GM19455 (cell line): ENCODE results near the gene FNDC7.
A peak's percentile ranks its signal among the peaks of the same experiment; 100 is the strongest.
"Not testable (repeated sequence)": the region's sequence is repeated elsewhere in the genome, so short reads cannot be mapped to it uniquely, and the experiment has no call there.

ENCODE experiments used
- ATAC-seq: cut with Tn5 transposase; IDR thresholded peaks from one replicate; pipeline ENCODE4 v1.9.1; 2021; ENCODE audit not compliant: unreplicated experiment

Gene FNDC7

GRCh38 chr1:108734171-108734865, 21.6 kb downstream of the FNDC7 start:
- no peak for ATAC-seq

- no peak for ATAC-seq
Measured at GRCh38 chr1:108742253-108742652, 29.5 kb downstream of the FNDC7 start.

- ATAC-seq = no peak
Measured at GRCh38 chr1:108745980-108746381, 33.3 kb downstream of the FNDC7 start.

GRCh38 chr1:108746382-108747170, 33.9 kb downstream of the FNDC7 start, which contains the start of gene STXBP3:
Gene STXBP3, plus strand, starts transcription at chr1:108746674. Its CDS starts 64 bp downstream, at chr1:108746738.
- peak; percentile 89 for ATAC-seq

DNA sequence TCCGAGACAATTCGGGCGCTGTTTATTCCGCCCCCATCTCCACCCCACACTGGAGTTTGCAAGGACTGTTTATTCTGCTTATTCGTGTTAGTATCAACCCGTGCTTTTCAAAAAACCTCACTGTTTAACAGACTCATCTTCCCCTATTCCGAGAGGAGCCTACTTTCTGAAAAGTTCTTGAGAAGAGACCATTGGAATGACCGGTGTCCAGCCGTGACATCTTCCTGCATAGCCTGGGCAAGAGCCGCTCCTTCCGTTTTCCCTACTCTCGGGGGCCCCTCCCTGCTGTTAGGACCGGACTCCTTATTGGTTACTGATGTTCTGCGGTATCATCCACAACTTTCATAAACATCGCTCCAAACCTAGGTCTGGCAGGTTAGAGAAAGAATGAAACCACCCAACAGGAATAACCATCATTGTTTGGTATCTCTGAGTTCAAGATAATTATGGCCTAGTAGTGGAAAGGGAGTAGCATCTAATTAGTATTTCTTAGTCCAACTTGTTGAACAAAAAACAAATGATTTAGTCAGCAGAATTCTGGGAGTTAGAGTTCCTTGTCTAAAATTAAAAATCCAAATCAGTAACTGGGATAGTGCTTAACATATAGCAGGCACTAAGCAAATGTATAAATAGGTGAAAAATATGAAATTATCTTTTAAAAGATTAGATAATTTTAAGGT, 34.6 kb downstream of the FNDC7 start:
- peak; percentile 21 for ATAC-seq

DNA sequence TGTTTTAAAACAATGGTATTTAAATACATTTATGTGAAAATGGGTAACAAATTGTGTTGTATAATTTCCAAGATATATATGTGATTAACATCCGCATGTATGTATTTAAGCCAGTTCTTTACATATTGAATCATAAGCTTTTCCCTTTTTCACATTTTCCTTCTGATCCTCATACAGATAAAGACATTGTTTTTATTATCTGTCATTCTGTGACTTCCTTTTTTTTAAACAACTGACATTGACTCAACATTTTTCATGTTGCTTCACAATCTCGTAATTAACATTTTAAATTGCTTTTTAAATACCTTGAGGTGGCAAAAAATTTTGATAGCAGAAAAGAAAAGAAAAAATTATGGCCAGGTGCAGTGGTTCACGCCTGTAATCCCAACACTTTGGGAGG, 35.2 kb downstream of the FNDC7 start:
- no peak for ATAC-seq

DNA sequence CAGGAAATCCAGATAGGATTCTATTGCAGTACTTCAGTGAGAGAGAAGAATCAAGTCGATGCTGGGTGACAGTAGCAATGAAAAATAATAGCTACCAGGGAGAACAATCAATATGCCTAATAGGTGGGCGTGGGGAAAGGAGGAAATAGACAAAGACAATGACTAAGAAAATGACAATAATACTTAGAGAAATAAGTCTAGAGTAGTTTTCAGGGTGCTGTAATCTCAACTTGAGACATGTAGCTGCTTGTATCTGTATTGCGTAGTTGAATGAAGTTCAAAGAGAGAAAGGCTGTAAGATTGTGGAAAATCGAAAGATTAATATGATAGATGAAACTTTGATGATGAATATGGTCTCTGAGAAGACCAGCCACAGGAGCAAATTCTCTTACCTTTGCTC, 36.4 kb downstream of the FNDC7 start:
- no peak for ATAC-seq

GRCh38 chr1:108750476-108751181, 37.9 kb downstream of the FNDC7 start:
- ATAC-seq = no peak

DNA sequence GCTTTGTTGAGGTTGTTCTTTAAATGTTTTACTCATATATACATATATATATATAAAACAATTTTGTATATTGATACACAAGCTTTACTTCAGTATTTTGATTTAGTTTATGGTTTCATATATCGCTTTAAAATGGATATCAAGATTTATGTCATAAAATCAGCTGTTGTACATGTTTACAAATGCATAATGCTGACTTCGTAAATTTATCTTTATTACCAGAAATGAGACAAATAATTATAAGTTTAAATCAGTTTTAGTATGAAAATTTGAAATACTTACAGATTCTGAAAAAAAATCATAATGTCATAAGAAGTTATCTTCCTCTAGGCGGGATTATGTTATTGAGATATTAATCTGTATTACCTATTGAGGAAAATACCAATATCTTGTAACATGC, 40.7 kb downstream of the FNDC7 start:
- no peak for ATAC-seq

GRCh38 chr1:108758796-108759195, 46.1 kb downstream of the FNDC7 start:
- no peak for ATAC-seq

GRCh38 chr1:108767115-108767514, 54.4 kb downstream of the FNDC7 start:
- ATAC-seq = no peak

DNA sequence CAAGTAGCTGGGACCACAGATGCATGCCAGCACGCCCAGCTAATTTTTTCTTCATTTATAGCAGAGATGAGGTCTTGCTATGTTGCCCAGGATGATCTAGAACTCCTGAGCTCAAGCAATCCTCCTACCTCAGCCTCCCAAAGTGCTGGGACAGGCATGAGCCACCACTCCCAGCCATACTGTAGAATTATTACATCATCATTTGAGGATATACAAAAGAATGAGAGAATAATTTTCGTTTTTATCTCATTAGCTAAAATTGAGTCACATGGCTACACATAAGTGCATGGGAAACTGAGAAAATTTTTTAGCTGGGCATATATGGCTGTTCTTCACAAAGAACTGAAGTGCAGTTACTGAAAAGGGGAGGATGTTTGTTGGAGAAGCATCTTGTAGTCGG, 55.0 kb downstream of the FNDC7 start:
- no peak for ATAC-seq

DNA sequence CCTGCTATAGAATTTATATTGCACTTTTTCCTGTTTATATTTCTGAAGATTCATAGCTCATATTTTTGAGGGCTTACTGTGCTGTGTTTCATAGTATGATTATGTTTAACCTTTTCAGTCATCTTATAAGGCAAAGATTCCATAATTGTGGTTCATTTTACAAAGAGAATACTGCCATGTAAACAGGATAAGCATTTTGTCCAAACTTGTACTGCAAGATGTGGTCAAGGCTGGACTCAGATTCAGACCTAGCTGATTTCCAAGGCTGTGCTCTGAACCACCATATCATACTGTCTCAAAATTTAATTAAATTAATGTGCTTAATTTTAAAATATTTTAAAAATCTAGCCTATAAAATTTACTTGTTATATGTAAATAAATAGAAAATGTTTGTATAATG, 65.1 kb downstream of the FNDC7 start:
- no peak for ATAC-seq

DNA sequence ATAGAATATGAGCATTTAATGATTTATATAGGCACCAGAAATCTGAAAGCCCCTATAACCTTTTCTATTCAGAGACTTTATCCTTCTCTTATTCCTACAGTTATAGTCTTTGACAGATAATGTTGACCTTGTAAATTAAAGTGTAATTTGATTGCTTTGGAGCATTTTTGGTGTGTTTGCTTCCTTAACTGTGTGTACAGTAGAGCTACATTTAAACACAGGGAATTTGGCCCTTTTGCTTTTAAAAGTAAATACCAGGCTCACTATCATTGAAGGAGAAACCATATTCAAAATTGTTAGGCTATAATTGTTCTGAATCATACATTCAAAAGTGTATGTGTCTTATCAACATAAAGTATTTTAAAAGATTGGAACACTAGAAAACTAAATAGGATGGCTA, 66.7 kb downstream of the FNDC7 start:
- no peak for ATAC-seq

DNA sequence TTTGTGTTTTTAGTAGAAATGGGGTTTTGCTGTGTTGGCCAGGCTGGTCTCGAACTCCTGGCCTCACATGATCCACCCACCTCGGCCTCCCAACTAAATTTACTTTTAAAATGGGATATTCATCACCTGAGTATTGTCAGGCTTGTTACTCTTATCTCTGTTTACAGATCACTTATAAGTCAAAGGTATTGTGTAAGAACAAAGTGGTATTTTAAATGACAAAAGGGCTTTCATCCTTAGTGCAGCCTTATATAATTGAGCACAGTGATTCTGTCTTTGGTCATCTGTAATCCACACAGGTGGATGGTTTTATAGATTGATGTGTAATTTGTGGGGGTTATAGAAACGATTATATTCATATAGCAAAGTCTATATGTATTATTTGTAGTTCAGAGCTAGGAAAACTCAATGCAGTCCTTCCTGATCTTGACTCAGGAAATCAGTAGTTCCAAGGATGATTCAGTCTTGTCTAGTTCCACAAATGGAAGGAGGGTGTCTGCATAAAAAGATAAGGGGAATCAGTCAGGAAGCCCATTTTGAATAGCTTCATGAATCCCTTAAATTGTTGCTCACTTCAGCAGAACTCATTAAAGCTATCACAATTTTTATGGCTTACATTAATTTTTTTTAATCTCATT, 68.3 kb downstream of the FNDC7 start:
- ATAC-seq = no peak

DNA sequence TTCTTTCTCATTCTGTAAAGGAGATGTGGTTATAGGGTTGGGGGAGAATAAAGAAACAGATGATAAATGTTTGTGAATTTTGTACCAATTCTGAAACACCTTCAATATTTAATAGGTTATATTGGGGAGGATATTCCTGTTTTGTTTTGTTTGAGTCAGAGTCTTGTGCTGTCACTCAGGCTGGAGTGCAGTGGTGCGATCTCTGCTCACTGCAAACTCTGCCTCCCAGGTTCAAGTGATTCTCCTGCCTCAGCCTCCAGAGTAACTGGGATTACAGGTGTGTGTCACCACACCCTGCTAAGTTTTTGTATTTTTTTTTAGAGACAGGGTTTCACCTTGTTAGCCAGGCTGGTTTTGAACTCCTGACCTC, 68.9 kb downstream of the FNDC7 start:
- not testable (repeated sequence) for ATAC-seq

GRCh38 chr1:108785264-108785663, 72.6 kb downstream of the FNDC7 start:
- ATAC-seq = no peak

GRCh38 chr1:108785880-108786279, 73.2 kb downstream of the FNDC7 start:
- no peak for ATAC-seq

DNA sequence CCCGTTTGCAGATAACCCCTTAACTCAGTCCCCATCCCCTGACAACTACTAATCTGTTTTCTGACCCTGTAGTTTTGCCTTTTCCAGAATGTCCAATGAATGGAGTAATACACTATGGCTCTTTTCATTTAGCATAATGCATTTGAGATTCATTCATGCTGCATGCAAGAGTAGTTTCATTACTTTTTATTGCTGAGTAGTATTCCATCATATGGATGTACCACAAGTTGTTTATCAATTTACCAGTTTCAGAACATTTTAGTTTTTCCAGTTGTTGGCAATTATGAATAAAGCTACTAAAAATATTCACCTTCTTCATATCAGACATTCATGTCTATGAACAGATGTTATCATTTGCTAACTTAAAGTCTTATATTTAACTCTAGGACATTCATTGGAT, 79.1 kb downstream of the FNDC7 start:
- ATAC-seq = no peak
